ENCODE results near the gene CYP26C1. TPM values are rescaled to one million over a fixed set of nuclear protein-coding genes. Genes with fewer than 3 reads are reported as not detected.
"Not testable (repeated sequence)": the region's sequence is repeated elsewhere in the genome, so short reads cannot be mapped to it uniquely, and the experiment has no call there.

The CYP26C1 gene
- total RNA-seq, 1 donor from 2014 or later: 0.60 TPM

DNA sequence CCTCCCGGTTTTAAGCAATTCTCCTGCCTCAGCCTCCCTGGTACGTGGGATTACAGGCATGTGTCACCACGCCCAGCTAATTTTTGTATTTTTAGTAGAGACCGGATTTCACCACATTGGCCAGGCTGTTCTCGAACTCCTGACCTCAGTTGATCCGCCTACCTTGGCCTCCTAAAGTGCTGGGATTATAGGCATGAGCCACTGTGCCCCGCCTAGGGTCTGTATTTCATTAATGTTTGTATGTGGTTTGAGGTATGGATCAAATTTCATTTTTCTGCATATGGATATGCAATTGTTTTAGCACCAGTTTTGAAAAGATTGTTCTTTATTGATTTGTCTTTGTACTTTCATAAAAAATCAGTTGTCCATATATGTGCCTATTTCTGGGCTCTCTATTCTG, 39.1 kb downstream of the CYP26C1 start:
- H3K27me3 Mint-ChIP-seq (ENCODE audit: low read depth): no peaks in the 10 kb centered on the region
- TF ChIP-seq, protein P1, sequence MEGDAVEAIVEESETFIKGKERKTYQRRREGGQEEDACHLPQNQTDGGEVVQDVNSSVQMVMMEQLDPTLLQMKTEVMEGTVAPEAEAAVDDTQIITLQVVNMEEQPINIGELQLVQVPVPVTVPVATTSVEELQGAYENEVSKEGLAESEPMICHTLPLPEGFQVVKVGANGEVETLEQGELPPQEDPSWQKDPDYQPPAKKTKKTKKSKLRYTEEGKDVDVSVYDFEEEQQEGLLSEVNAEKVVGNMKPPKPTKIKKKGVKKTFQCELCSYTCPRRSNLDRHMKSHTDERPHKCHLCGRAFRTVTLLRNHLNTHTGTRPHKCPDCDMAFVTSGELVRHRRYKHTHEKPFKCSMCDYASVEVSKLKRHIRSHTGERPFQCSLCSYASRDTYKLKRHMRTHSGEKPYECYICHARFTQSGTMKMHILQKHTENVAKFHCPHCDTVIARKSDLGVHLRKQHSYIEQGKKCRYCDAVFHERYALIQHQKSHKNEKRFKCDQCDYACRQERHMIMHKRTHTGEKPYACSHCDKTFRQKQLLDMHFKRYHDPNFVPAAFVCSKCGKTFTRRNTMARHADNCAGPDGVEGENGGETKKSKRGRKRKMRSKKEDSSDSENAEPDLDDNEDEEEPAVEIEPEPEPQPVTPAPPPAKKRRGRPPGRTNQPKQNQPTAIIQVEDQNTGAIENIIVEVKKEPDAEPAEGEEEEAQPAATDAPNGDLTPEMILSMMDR (IDR thresholded peaks at IDR 0.05; ENCODE audit: unreplicated experiment): no peak
- H3K36me3 Mint-ChIP-seq: peaks cover 7% of the 10 kb centered on the region
- no peak for DNase-seq (ENCODE audit: low spot score in 2 of 2, unreplicated experiment in 2 of 2)
- H3K9me3 Mint-ChIP-seq: peaks cover 18% of the 10 kb centered on the region
- H3K27ac Mint-ChIP-seq: no peak overlapping the region
- no peaks in the 10 kb centered on the region for H3K4me1 Mint-ChIP-seq
- no peak overlapping the region for H3K4me3 Mint-ChIP-seq

DNA sequence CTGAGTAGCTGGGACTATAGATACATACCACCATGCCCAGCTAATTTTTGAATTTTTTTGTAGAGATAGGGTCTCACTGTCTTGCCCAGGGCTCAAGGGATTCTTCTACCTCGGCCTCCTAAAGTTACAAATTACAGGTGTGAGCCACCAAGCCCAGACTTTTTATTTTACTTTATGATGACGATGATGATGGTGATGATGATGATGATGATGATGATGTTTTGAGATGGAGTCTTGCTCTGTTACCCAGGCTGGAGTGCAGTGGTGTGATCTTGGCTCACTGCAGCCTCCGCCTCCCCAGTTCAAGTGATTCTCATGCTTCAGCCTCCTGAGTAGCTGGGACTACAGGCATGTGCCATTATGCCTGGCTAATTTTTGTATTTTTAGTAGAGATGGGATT, 40.5 kb downstream of the CYP26C1 start:
- H3K9me3 Mint-ChIP-seq: peaks cover 18% of the 10 kb centered on the region
- not testable (repeated sequence) for H3K36me3 Mint-ChIP-seq; H3K27me3 Mint-ChIP-seq (ENCODE audit: low read depth); DNase-seq (ENCODE audit: low spot score in 2 of 2, unreplicated experiment in 2 of 2); H3K4me3 Mint-ChIP-seq; H3K4me1 Mint-ChIP-seq; H3K27ac Mint-ChIP-seq

DNA sequence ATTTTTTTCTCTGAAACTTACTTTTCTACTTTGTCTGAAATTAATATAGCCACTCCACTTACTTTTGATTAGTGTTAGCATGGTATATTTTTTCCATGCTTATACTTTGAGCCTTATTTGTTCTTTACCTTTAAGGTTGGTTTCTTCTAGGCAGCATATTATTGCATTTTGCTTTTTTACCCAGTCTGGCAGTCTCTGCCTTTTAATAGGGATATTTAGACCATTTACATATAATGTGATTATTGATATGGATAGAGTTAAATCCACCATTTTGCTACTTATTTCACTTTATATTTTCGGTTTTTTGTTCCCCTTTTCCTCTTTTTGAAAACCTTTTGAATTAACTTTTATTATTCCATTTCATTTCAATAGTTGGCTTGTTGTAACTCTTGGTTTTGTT, 43.4 kb downstream of the CYP26C1 start:
- H3K27me3 Mint-ChIP-seq (ENCODE audit: low read depth): no peaks in the 10 kb centered on the region
- no peak for DNase-seq (ENCODE audit: low spot score in 2 of 2, unreplicated experiment in 2 of 2)
- no peaks in the 10 kb centered on the region for H3K4me1 Mint-ChIP-seq

DNA sequence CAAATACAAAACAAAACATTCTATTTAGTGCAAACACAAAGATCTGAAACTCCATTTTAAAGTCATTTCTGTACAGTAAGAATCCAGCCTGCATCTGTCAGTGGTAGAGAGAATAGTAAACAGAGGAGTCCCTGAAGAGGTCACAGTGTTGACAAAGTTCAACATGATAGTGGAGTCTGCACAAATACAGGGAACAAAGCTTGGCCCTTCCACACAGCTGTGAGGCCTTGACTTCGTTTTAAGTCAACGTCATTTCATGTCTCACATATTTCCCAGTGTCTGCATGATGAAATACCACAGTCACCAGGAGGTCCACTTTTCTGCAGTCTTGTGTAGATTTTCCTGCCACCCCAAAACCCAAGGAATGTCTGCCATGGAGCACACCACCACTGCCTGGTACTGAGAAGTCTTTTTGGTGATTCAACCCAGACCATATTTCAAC, 46.1 kb downstream of the CYP26C1 start:
- no peak overlapping the region for H3K4me3 Mint-ChIP-seq
- H3K9me3 Mint-ChIP-seq: peaks cover 31% of the 10 kb centered on the region
- H3K36me3 Mint-ChIP-seq: peaks cover 12% of the 10 kb centered on the region
- no peak for DNase-seq (ENCODE audit: low spot score in 2 of 2, unreplicated experiment in 2 of 2)
- TF ChIP-seq, protein P1 (IDR thresholded peaks at IDR 0.05; ENCODE audit: unreplicated experiment): no peak
- no peaks in the 10 kb centered on the region for H3K27me3 Mint-ChIP-seq (ENCODE audit: low read depth)
- no peak overlapping the region for H3K27ac Mint-ChIP-seq
- no peaks in the 10 kb centered on the region for H3K4me1 Mint-ChIP-seq

More for the DNA sequence above, 43.4 kb downstream of the CYP26C1 start:
- no peak overlapping the region for H3K4me3 Mint-ChIP-seq
- no peak overlapping the region for H3K27ac Mint-ChIP-seq
- H3K36me3 Mint-ChIP-seq: peaks cover 12% of the 10 kb centered on the region
- TF ChIP-seq, protein P1 (IDR thresholded peaks at IDR 0.05; ENCODE audit: unreplicated experiment): no peak
- H3K9me3 Mint-ChIP-seq: peaks cover 31% of the 10 kb centered on the region

DNA sequence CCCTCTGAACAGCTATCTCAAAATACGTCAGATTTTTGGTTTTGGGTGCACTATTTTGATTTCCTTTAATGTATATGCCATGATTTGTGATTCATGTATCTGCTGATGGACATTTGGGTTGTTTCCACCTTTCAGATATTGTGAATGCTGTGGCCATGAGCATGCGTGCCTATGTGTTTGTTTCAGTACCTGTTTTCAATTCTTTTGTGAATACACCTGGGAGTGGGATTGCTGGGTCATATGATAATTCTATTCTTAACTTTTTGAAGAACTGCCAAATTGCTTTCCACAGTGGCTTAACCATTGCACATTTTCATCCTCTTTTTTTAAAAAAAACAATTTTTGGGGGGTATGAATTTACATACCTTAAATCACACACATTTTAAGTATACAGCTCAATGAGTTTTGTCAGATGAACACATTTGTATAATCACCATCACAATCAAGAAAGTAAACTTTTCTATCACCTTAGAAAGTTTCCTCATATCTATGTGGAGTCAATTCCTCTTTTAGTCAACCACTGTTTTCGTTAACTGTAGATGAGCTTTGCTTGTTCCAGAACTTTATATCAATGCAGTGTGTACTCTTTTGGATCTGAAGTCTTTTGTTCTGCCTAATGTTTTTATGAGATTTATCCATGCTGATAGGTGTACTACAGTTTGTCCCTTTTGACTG, 50.0 kb downstream of the CYP26C1 start:
- no peak overlapping the region for H3K4me3 Mint-ChIP-seq
- TF ChIP-seq, protein P1 (IDR thresholded peaks at IDR 0.05; ENCODE audit: unreplicated experiment): no peak
- no peaks in the 10 kb centered on the region for H3K27me3 Mint-ChIP-seq (ENCODE audit: low read depth)
- DNase-seq (ENCODE audit: low spot score in 2 of 2, unreplicated experiment in 2 of 2): no peak
- no peak overlapping the region for H3K27ac Mint-ChIP-seq
- no peaks in the 10 kb centered on the region for H3K4me1 Mint-ChIP-seq
- peaks cover 17% of the 10 kb centered on the region for H3K9me3 Mint-ChIP-seq
- peaks cover 5% of the 10 kb centered on the region for H3K36me3 Mint-ChIP-seq

DNA sequence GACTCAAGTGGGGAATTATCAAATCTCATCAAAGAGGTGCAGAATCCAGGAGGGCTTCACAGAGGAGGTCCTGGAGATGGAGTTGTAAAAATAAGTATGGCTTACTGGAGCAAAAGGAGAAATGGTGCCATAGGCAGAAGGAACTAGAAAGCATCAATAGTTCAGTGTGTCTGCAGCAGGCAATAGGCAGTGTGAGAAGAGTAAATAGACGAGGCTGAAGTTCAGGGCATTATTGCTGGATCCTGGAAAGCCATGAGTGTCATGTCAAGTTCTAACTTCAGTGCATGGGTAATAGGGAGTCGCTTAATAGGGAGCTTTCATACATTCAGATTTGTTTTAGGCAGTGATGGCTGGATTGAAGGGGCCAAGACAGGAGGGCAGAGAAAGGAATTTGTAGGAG, 52.4 kb downstream of the CYP26C1 start:
- TF ChIP-seq, protein P1 (IDR thresholded peaks at IDR 0.05; ENCODE audit: unreplicated experiment): no peak
- Mint-ChIP-seq H3K36me3 (peaks cover 2% of the 10 kb centered on the region), H3K9me3 (peaks cover 12% of the 10 kb centered on the region)

More for the DNA sequence above, 52.4 kb downstream of the CYP26C1 start:
- no peak for DNase-seq (ENCODE audit: low spot score in 2 of 2, unreplicated experiment in 2 of 2)
- H3K27ac Mint-ChIP-seq: no peak overlapping the region
- no peaks in the 10 kb centered on the region for H3K4me1 Mint-ChIP-seq
- H3K27me3 Mint-ChIP-seq (ENCODE audit: low read depth): no peaks in the 10 kb centered on the region
- no peak overlapping the region for H3K4me3 Mint-ChIP-seq
